ENCODE data around the gene EID1.

GRCh38 chr15:48904758-48905157 is 26.8 kb downstream of the EID1 start:
- TF ChIP-seq CTCF (IDR thresholded peaks at IDR 0.05; ENCODE audit: low read depth, low read length, missing input control) (no peak), JUND (IDR thresholded peaks at IDR 0.05) (no peak), FOXA2 (IDR thresholded peaks at IDR 0.05) (no peak), FOXA1 (IDR thresholded peaks at IDR 0.05) (no peak), MAX (IDR thresholded peaks at IDR 0.05) (no peak), REST (IDR thresholded peaks at IDR 0.05) (no peak), YY1 (IDR thresholded peaks at IDR 0.05) (no peak)
